Colon (tissue), 2 donors: ENCODE results near the gene AMBRA1.

Experiments
- FAIRE-seq: peaks from 2 replicates; lab custom pipeline; 2012; peaks lifted over from hg19 to GRCh38; lab: Jason Lieb, UNC
- donor health status: control.
- donor health status: control.

Gene AMBRA1

GRCh38 chr11:46570790-46571398 lies 22.9 kb downstream of the AMBRA1 start:
- no peak for FAIRE-seq

- FAIRE-seq = no peak
These were observed 28.5 kb downstream of the AMBRA1 start for GRCh38 chr11:46565232-46565840.

DNA sequence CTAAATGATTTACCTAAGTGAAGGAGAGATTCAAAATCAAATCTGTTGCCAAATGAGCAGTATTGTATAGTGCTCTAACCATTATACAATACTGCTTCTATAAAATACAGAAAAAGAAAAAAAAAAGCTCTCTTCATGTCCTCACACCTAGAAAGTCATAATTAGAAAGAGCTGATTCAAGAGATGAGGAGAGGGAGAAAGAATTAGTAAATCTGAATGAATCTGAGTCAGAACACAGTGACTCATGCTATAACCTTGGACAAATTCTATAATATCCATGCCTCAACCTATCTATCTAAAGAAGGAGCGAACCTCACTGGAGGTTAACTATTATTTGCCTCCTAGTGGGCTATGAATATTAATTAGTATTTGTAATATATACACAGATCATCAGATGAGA lies 29.4 kb downstream of the AMBRA1 start:
- no peak for FAIRE-seq

- FAIRE-seq = no peak
These were observed 31.3 kb downstream of the AMBRA1 start for GRCh38 chr11:46562527-46562926.

DNA sequence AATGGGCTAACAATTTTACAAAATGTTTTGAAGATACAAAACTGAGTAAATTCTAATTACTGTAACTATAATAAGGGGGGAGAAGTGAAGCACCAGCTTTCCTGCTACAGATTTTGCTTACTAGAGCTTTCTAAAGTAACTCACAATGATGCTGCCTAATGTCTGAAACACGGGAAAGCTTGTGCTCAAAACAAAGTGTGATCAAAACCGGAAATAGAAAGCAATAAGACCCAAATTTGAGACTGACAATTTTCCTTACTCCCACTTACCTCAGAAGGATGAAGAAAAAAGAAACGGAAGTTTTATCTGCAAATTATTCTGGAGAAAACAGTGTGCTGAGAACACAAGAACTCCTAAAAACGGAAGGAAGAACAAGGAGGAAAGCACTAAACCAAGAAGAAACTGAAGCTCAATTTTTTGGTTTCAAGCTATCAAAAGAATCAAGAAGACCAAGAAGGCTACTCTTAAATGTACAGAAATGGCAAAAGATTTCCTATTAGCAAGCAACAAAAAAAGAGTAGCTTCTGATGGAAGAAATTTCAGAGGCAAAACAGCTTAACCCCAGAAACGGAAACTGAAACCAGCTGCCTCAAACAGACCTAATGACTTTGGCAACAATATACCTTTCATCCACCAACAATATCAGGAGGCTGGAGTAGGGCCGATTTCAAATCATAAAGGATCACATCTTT lies 33.4 kb downstream of the AMBRA1 start:
- no peak for FAIRE-seq

DNA sequence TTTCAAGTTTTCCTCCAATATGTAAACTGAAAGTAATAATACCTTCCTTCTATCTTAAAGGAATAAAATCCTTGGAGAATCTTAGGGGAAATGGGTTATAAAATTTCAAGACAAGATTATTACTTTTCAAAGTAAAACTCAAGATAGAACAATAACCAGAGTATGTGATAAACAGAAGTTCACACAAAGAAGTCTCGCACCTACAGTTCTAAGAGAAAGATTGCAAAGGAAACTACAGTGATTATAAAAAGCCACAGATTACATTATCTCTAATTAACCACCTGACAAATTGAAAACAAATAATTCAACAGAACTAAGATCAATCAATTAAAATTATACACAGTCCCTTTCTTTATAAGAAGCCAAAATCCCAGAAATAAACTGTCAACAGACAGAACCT lies 34.0 kb downstream of the AMBRA1 start:
- FAIRE-seq = no peak

- no peak for FAIRE-seq
These were observed 36.1 kb downstream of the AMBRA1 start for GRCh38 chr11:46557684-46558151.

DNA sequence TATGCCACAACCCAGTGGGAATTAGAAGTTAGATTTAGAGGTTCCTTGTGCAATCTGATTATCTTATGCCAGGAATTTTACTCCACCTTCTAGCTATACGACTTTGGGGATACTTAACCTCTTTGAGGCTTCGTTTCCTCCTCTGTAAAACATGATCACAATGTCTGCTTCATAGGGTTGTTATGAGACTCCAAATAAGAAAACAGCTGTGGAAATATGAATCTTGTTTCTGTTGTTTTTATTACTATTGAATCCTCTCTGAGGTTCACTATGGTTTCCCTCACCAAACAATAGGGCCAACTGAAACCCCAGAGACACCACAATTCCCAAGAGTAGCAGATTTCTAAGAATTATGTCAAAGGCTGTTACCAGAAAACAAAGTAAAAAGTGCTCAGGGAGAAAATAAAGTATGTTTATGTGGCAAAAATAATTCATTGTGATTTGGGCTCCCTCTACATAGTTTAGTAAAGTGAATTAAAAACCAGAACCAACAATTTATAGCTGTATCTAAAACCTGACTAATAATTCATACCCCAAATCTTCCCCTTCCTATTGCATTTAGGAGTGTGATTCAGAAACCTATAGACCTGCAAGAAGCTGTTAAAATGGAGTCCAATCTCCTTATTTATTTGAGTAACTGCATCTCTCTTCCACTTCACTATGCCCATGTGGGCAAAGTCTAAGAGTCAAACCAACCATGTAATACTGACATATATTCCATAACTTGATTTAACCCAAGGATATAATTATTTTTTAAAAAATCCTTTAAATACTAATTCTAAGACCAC lies 38.4 kb downstream of the AMBRA1 start:
- FAIRE-seq = no peak

DNA sequence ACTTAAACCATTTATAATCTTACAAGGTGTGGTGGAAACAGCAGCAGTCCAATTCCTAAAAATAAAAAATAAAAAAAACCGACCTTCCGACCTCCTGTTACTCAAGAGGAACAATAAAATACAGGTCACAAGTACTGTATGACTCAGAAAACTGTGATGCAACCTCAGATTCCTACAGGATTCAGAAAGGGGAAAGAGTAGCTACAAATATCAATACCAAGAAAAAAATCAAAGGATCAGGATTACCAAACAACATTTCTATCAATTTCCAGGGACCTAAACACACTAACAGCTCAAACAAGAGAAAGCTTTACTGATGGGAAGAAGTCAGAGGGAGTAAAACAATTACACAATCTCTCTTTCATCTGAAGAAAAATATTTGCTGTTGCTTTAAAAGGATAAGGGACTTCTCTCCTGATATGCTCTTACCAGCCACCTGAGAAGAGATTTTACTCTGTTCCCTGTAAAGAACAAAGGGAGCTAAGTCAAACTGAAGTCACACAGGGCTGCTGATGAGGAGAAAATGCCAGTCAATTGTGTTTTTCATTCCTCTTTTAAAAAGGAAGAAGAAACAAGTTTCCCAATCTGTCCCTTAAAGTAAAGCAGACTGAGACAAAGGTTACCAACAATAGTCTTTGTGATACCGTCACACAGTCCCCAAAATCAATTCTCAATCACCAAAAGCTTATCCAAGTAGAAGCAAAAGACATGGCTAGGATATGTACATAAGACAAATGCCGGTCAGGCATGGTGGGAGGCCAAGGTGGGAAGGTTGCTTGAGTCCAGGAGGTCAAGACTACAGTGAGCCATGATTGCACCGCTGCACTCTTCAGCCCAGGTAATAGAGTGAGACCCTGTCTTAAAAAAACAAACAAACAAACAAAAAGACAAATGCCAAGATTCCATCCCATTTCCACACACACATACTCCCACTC lies 39.3 kb downstream of the AMBRA1 start:
- no peak for FAIRE-seq

GRCh38 chr11:46553814-46554212 lies 40.0 kb downstream of the AMBRA1 start:
- no peak for FAIRE-seq

GRCh38 chr11:46551261-46551660 lies 42.6 kb downstream of the AMBRA1 start:
- FAIRE-seq = no peak

DNA sequence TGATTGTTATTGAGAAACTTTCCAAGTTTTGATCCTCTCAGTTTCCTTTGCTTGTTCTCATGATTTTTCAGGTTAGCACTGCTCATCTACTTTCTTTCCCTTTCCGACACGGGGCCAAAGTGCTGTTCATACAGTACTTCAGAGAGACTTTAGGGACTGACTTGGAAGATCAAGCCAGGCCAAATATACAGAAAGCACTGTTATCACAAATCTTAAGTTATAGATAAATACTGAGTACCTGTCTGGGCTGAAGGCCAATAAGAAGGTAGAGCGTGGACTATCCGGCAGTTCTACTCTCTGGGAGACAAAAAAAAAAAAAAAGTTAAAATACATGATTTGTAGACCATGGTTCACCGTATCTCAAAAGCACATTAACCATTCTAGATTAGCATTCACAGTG lies 46.2 kb downstream of the AMBRA1 start:
- no peak for FAIRE-seq

DNA sequence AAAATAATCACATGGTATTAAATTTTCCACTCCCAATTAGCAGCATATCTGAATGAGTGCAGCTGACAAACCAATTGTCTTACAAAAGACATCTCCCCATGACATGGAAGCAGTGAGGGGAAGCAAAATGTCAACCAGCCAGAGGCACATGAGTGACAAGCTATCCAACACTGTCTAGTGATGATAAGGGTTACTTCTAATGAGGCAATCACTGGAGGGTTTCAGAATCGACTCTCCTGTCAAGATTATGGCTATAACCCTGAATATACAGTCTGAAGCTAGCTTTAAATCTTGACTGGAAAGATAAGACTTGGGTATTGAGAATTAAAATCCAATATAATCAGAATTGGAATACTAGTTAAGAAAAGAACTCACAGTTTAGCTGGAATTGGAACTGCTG lies 50.3 kb downstream of the AMBRA1 start:
- no peak for FAIRE-seq

- FAIRE-seq = no peak
These were observed 52.0 kb downstream of the AMBRA1 start for GRCh38 chr11:46541593-46542371.

DNA sequence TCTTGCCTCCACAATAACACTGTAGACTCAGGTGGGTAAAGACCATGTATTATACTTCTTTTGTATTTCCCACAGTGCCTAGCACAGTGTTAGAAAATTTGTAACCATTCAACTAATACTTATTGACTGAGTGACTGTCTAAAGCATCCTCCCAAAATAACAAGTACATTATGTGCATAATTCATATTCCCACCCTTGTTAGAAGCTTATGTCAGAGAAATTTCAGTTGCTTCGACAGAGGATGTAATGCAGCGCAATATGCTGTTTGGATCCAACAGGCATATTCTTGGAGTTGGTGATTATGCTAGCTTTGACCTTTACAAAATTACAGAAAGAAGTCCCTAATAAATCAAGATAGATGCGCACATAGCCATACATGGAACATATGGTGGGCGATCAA lies 53.0 kb downstream of the AMBRA1 start:
- no peak for FAIRE-seq

GRCh38 chr11:46537537-46538295 lies 56.1 kb downstream of the AMBRA1 start:
- no peak for FAIRE-seq

DNA sequence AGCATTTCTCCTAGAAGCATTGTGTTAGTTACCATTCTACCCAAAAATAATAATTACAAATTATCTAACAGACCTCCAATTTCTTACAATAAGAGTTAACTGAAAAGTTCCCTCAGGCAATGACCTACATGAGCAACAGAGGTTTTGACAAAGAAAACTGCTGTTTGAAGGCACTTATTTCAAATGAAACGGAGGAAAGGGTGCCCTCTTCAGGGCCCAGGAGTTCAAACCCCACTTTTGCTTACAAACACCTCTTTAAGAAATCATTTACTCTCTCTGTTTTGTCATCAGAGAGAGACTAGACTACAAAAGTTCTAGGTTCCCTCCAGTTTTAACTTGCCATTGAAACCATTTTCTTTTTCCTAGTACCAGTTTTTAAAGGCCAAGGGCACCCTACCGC lies 56.7 kb downstream of the AMBRA1 start:
- FAIRE-seq = no peak

DNA sequence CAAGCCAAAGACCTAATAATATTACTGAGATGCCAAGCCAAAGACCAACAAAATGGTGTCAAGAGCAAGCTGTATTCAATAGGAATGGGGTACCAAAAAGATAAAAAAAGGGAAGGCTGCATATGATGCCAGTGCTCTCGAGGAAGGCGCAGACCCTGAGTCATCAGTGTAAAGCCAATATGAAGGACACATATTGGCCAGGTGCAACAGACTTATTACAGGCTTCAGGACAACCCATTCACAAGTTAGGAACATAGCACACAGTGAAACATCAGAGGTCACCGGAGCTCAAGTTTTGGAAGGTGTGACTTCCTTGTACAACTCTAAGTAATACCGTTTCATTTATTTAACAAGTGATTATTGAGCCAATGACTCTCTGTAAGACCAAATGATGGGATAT lies 58.1 kb downstream of the AMBRA1 start:
- no peak for FAIRE-seq

DNA sequence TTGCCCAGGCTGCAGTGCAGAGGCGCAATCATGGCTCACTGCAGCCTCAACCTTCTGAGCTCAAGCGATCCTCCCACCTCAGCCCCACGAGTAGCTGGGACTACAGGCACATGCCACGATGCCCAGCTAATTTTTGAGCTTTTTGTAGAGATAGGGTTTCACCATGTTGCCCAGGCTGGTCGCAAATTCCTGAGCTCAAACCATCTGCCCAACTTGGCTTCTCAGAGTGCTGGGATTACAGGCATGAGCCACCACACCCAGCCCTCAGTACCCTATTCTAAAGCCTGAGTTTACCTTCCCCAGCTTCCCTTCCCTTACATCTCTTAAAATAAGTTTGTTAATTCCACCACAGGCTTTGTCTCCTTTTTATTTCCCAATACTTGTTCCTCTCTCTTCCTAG lies 59.1 kb downstream of the AMBRA1 start:
- no peak for FAIRE-seq
